Measurements from ENCODE around the gene SFXN4.

Gene SFXN4

GRCh38 chr10:119131512-119132240, 33.8 kb downstream of the SFXN4 start:
- TF ChIP-seq CREB1 (IDR thresholded peaks at IDR 0.05; ENCODE audit: low read depth) (no peak), REST (IDR thresholded peaks at IDR 0.05; ENCODE audit: low read depth) (no peak)

DNA sequence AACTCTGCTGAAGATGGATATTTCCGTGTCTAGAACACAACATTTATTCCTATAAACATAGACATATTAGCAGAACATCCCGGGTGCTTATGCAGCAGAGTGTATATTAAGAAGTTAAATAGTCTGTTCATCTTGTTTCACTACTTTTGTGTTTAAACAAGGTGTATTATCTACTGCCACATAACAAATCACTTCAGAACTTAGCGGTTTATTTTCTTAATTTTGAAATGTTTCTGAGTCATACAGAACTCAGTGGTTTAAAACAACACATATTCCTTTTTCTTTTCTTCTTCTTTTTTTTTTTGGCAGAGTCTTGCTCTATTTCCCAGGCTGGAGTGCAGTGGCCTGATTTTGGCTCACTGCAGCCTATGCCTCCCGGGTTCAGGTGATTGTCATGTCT, 35.8 kb downstream of the SFXN4 start:
- no peak for TF ChIP-seq CEBPB (IDR thresholded peaks at IDR 0.05)

DNA sequence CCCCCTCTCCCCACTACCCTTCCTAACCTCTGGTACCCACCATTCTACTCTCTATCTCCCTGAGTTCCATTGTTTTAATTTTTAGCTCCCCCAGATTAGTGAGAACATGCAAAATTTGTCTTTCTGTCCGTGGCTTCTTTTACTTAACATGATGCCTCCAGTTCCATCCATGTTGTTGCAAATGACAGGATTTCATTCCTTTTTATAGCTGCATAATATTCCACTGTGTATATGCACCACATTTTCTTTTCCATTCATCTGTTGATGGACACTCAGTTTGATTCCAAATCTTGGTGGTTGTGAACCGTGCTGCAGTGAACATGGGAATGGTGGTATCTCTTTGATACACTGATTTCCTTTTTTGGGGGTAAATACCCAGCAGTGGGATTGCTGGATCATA, 39.6 kb downstream of the SFXN4 start:
- TF ChIP-seq, protein P1, sequence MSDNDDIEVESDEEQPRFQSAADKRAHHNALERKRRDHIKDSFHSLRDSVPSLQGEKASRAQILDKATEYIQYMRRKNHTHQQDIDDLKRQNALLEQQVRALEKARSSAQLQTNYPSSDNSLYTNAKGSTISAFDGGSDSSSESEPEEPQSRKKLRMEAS (IDR thresholded peaks at IDR 0.05): no peak
- TF ChIP-seq ZBTB7A (IDR thresholded peaks at IDR 0.05; ENCODE audit: low read depth) (no peak), EGR1 (IDR thresholded peaks at IDR 0.05) (no peak), TCF12 (IDR thresholded peaks at IDR 0.05; ENCODE audit: low read depth) (no peak), NFIC (IDR thresholded peaks at IDR 0.05) (no peak), RAD21 (IDR thresholded peaks at IDR 0.05; ENCODE audit: low read depth) (no peak), REST (IDR thresholded peaks at IDR 0.05; ENCODE audit: low read depth) (no peak), TEAD4 (IDR thresholded peaks at IDR 0.05) (no peak), CREB1 (IDR thresholded peaks at IDR 0.05; ENCODE audit: low read depth) (no peak), TAF1 (IDR thresholded peaks at IDR 0.05; ENCODE audit: low read depth) (no peak), CEBPB (IDR thresholded peaks at IDR 0.05) (no peak), YY1 (IDR thresholded peaks at IDR 0.05; ENCODE audit: low read depth) (no peak), EP300 (IDR thresholded peaks at IDR 0.05; ENCODE audit: borderline replicate concordance) (no peak), FOXM1 (IDR thresholded peaks at IDR 0.05; ENCODE audit: borderline replicate concordance, low read depth) (no peak)
- TF ChIP-seq, protein P2, sequence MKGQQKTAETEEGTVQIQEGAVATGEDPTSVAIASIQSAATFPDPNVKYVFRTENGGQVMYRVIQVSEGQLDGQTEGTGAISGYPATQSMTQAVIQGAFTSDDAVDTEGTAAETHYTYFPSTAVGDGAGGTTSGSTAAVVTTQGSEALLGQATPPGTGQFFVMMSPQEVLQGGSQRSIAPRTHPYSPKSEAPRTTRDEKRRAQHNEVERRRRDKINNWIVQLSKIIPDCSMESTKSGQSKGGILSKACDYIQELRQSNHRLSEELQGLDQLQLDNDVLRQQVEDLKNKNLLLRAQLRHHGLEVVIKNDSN (IDR thresholded peaks at IDR 0.05): no peak

DNA sequence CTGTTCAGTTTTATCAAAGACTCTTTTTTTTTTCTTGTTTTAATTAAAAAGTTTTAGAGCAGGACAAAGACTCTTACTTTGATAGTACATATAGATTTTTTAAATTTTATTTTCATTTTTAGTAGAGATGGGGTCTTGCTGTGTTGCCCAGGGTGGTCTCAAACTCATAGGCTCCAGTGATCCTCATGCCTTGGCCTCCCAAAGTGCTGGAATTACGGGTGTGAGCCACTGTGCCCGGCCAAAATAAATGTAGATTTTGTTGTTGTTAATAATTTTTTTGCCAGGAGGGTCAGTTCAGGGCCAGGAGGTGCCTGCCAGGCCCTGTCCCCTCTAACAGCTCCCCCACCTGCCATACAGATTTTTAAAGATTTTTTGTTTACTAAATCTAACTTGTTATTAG, 44.6 kb downstream of the SFXN4 start:
- no peak for TF ChIP-seq YY1 (IDR thresholded peaks at IDR 0.05; ENCODE audit: low read depth)
- no peak for TF ChIP-seq EGR1 (IDR thresholded peaks at IDR 0.05)
- TF ChIP-seq CEBPB (IDR thresholded peaks at IDR 0.05): no peak
- TF ChIP-seq REST (IDR thresholded peaks at IDR 0.05; ENCODE audit: low read depth): no peak
- no peak for TF ChIP-seq CREB1 (IDR thresholded peaks at IDR 0.05; ENCODE audit: low read depth)
- no peak for TF ChIP-seq RAD21 (IDR thresholded peaks at IDR 0.05; ENCODE audit: low read depth)
- no peak for TF ChIP-seq TCF12 (IDR thresholded peaks at IDR 0.05; ENCODE audit: low read depth)
- TF ChIP-seq TEAD4 (IDR thresholded peaks at IDR 0.05): no peak
- no peak for TF ChIP-seq ZBTB7A (IDR thresholded peaks at IDR 0.05; ENCODE audit: low read depth)
- TF ChIP-seq NFIC (IDR thresholded peaks at IDR 0.05): no peak
- no peak for TF ChIP-seq EP300 (IDR thresholded peaks at IDR 0.05; ENCODE audit: borderline replicate concordance)
- TF ChIP-seq, protein P2 (IDR thresholded peaks at IDR 0.05): no peak
- TF ChIP-seq, protein P1 (IDR thresholded peaks at IDR 0.05): no peak
- TF ChIP-seq FOXM1 (IDR thresholded peaks at IDR 0.05; ENCODE audit: borderline replicate concordance, low read depth): no peak
- TF ChIP-seq TAF1 (IDR thresholded peaks at IDR 0.05; ENCODE audit: low read depth): no peak

GRCh38 chr10:119120413-119120867, 45.1 kb downstream of the SFXN4 start:
- TF ChIP-seq RAD21 (IDR thresholded peaks at IDR 0.05; ENCODE audit: low read depth): no peak
- TF ChIP-seq ZBTB7A (IDR thresholded peaks at IDR 0.05; ENCODE audit: low read depth): no peak
- TF ChIP-seq CEBPB (IDR thresholded peaks at IDR 0.05): no peak
- TF ChIP-seq YY1 (IDR thresholded peaks at IDR 0.05; ENCODE audit: low read depth): no peak
- TF ChIP-seq TEAD4 (IDR thresholded peaks at IDR 0.05): no peak
